ENCODE results near the gene GARIN3.

DNA sequence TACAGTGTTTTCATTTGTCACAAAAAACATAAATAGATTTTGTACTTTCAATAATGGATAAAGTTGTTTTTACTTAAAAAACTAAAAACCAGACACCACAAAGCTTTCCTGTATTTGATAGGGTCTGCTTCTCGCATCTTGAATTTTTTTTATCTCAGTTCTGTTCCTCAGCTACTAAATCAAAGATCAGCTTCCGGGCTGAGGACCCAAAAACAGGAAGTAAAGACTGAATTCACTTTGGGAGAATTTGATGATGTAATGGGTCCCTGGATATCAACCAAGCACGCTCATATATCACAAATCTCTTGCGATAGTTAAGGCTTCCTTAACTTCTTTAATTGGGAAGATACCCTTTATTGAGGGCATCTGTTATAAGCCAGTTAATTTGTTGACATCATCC, 38.7 kb upstream of the GARIN3 start:
- no peak for TF ChIP-seq POLR2A (IDR thresholded peaks at IDR 0.05)
- TF ChIP-seq, protein P1, sequence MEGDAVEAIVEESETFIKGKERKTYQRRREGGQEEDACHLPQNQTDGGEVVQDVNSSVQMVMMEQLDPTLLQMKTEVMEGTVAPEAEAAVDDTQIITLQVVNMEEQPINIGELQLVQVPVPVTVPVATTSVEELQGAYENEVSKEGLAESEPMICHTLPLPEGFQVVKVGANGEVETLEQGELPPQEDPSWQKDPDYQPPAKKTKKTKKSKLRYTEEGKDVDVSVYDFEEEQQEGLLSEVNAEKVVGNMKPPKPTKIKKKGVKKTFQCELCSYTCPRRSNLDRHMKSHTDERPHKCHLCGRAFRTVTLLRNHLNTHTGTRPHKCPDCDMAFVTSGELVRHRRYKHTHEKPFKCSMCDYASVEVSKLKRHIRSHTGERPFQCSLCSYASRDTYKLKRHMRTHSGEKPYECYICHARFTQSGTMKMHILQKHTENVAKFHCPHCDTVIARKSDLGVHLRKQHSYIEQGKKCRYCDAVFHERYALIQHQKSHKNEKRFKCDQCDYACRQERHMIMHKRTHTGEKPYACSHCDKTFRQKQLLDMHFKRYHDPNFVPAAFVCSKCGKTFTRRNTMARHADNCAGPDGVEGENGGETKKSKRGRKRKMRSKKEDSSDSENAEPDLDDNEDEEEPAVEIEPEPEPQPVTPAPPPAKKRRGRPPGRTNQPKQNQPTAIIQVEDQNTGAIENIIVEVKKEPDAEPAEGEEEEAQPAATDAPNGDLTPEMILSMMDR (IDR thresholded peaks at IDR 0.05), result no peak
